Heart right ventricle (tissue), 16 donors: ENCODE data around the gene FAM98A. TPM values are rescaled to one million over a fixed set of nuclear protein-coding genes. Genes with fewer than 3 reads are reported as not detected.

Experiments used
- ATAC-seq, 8 donors: fragments of 200-7000 bp; cut with Tn5 transposase; one replicate each; pipeline ENCODE4 v1.9.1; 2020; ENCODE audit warnings: mild to moderate bottlenecking in 8 of 8, moderate library complexity in 8 of 8, moderate number of reproducible peaks in 1 of 8
- DNase-seq, 2 donors: peaks; one replicate each; pipeline ENCODE4 v3.0.0-alpha.2; 2020
- H3K27ac ChIP-seq, 10 donors: fragments of 200-600 bp; sonication (generic) in 2 of 10; one replicate each; pipeline versions ENCODE4 v1.5.0 to v1.8.0; 2020 to 2022; ENCODE audit warnings: mild to moderate bottlenecking in 3 of 10
- H3K27me3 ChIP-seq, 7 donors: fragments of 200-600 bp; one replicate each; pipeline ENCODE4 v1.8.0; 2021 to 2022; ENCODE audit warnings: mild to moderate bottlenecking in 2 of 7
- H3K36me3 ChIP-seq, 9 donors: fragments of 200-600 bp; sonication (generic) in 1 of 9; one replicate each; pipeline versions ENCODE4 v1.5.0 to v1.8.0; 2020 to 2022; ENCODE audit warnings: mild to moderate bottlenecking in 2 of 9
- H3K4me1 ChIP-seq, 9 donors: fragments of 200-600 bp; sonication (generic) in 1 of 9; one replicate each; pipeline versions ENCODE4 v1.5.0 to v1.8.0; 2020 to 2022; ENCODE audit warnings: mild to moderate bottlenecking in 4 of 9
- H3K4me3 ChIP-seq, 10 donors: fragments of 200-600 bp; sonication (generic) in 2 of 10; one replicate each; pipeline versions ENCODE4 v1.5.0 to v1.8.0; 2020 to 2022; ENCODE audit warnings: mild to moderate bottlenecking in 7 of 10, moderate library complexity in 2 of 10
- H3K9me3 ChIP-seq, 11 donors: fragments of 200-600 bp in 10 of 11; sonication (generic) in 2 of 11; one replicate each; pipeline versions ENCODE4 v1.5.0 to v1.8.0; 2013 to 2022; ENCODE audit warnings: mild to moderate bottlenecking in 2 of 11, control low read depth in 1 of 11, moderate library complexity in 1 of 11
- CTCF ChIP-seq, 9 donors: fragments of 200-600 bp; sonication (generic) in 2 of 9; IDR thresholded peaks; one replicate each; pipeline versions ENCODE4 v1.5.0 to v1.8.0; 2021 to 2022; ENCODE audit warnings: antibody characterized with exemption in 9 of 9, mild to moderate bottlenecking in 5 of 9, moderate library complexity in 1 of 9
- WGBS, 2 donors: extraction: QIAGEN DNeasy Blood & Tissue Kit; methylation state at CpG; one replicate each; pipeline ENCODE4 v1.1.7; 2013; ENCODE audit warnings: inconsistent platforms in 1 of 2; 5-methylcytosine and 5-hydroxymethylcytosine counted together
- intact Hi-C, 10 donors: fragments of 100-400 bp; cut with DNase I; formaldehyde crosslinking; loops; one replicate each; pipeline versions ENCODE4 v1.11.1 to v1.14.2; 2022
- polyA plus RNA-seq, 2 donors: library from polyadenylated mRNA; stranded (reverse); fragments of 200-250 nt; gene quantifications; one replicate each; pipeline ENCODE4 v1.2.3, GENCODE V29; 2013
- total RNA-seq, 10 donors: library from RNA; stranded (reverse); fragmentation: NEBNext Ultra II Directional in 3 of 10; extraction: Animal tissue kit (Norgen Biotek cat#: 25700) in 3 of 10; gene quantifications; one replicate each; pipeline versions ENCODE4 v1.2.1 to v1.2.4, GENCODE V29; 2021 to 2023
- donor health status: Arrhythmogenic right ventricular cardiomyopathy.
- donor health status: ischemic (EF 13 %, LVEDD 7.1; RV severe dilation, severe dysfunction).
- donor health status: healthy with polysubstance abuse.
- donor health status: DM: no; HTN: yes; CAD: no.
- donor health status: DM: no; HTN: no; CAD: no.
- donor health status: ischemic (EF 25% LVEDD 6.9; RV normal size, moderate dysfunction).
- donor health status: ischemic (EF 25% LVEDD 5.7; RV mildly dilated, moderate dysfunction).
- donor health status: healthy.
- donor health status: DM: yes; HTN: yes; CAD: no.
- donor health status: Ischemic cardiomyopathy.
- donor health status: ischemic (EF 35%, LVEDD 5.7; RV mildly dilated, moderate dysfunction).
- donor health status: nonischemic (EF 11% LVEDD 7.7; RV severe dilation, severe dysfunction).
- donor health status: DM: yes; HTN: yes; CAD: no.
- donor health status: PGD.
- donor health status: ischemic (EF 29% LVEDD 5.4; RV normal size, mild dysfunction).
- donor health status: nonischemic (EF 23%, LVEDD 6.1; RV moderate dilation, normal function).

FAM98A gene
- total and polyA plus RNA-seq, 12 donors, result 27.7 to 92.3 (median 68.5) TPM

DNA sequence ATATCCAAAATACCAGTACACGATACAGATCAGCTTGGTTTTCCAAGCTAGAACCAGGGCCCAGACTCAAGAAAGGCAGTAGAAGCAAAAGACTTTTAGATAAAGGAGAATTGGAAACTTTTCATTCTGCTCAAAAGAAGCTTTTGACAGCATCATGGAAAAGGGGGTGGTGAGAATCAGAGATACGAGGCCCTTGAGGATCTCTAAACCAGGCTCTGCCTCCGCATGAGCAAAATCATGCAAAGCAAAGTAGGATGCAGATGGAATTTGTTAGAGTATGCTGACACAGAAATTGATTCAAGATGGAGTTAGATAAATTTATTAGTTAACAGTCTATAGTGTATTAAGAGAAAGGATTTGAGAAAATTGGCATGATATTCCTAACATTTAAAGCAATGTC lies 39.8 kb downstream of the FAM98A start:
- 91 to 93% methylated on average over 3 of the region's 3 CpGs for WGBS, 2 donors

DNA sequence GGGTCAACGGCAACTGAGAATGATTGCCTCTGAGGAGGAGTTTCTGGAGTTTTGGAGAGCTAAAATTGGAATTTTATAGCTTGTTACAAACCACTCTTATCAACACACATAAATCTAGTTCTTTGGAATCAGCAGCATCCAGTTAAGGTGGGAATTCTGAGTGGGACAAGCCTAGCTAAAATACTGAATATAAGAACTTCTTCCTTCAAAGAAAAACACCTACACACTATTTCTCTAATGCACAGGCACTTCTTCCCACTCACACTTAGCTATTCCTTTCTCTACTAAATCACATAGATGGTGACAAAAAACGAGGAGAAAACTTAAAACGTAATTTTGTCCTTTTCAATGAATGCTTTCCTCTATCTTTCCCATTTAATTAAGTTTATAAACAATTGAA lies 43.4 kb downstream of the FAM98A start:
- intact Hi-C loops, result no loop called here
- H3K9me3 ChIP-seq, result no peaks in the 10 kb centered on the region
- H3K27ac ChIP-seq, result peak overlapping the region in 9 of 10 donors; percentile 50 to 87 (median 72)
- ATAC-seq (no peak), DNase-seq (no peak)
- H3K4me1 ChIP-seq, result peaks cover 3 to 48% (median 34%) of the 10 kb centered on the region in 9 donors
- H3K4me3 ChIP-seq, result no peak overlapping the region
- WGBS, 2 donors, result 65 to 68% methylated on average over 3 of the region's 3 CpGs
- H3K36me3 ChIP-seq, result peaks cover 0 to 64% (median 7%) of the 10 kb centered on the region in 9 donors
- H3K27me3 ChIP-seq, result no peaks in the 10 kb centered on the region
- no peak for TF ChIP-seq CTCF (IDR thresholded peaks at IDR 0.05)

More for the DNA sequence above, 39.8 kb downstream of the FAM98A start:
- DNase-seq (no peak), ATAC-seq (no peak)
- no peaks in the 10 kb centered on the region for H3K27me3 ChIP-seq
- H3K4me3 ChIP-seq, result no peak overlapping the region
- intact Hi-C loops, result no loop called here
- no peak overlapping the region for H3K27ac ChIP-seq
- H3K4me1 ChIP-seq, result peaks cover under 1 to 26% (median 19%) of the 10 kb centered on the region in 9 donors
- no peak for TF ChIP-seq CTCF (IDR thresholded peaks at IDR 0.05)
- H3K36me3 ChIP-seq, result peaks cover 0 to 68% (median 7%) of the 10 kb centered on the region in 9 donors
- no peaks in the 10 kb centered on the region for H3K9me3 ChIP-seq

- peak in 4 of 8 donors; percentile 13 to 49 (median 35) for ATAC-seq
- Histone ChIP-seq H3K27ac (peak overlapping the region in 3 of 10 donors; percentile 19 to 87 (median 52)), H3K4me1 (peaks cover 3 to 44% (median 32%) of the 10 kb centered on the region in 9 donors), H3K4me3 (no peak overlapping the region), H3K9me3 (no peaks in the 10 kb centered on the region), H3K27me3 (no peaks in the 10 kb centered on the region), H3K36me3 (peaks cover 0 to 60% (median 9%) of the 10 kb centered on the region in 9 donors)
- no peak for DNase-seq
- no peak for TF ChIP-seq CTCF (IDR thresholded peaks at IDR 0.05)
- WGBS, 2 donors, result 63 to 69% methylated on average over 1 of the region's 1 CpG
- intact Hi-C loops, result no loop called here
These were observed 46.2 kb downstream of the FAM98A start for GRCh38 chr2:33552758-33553461.

DNA sequence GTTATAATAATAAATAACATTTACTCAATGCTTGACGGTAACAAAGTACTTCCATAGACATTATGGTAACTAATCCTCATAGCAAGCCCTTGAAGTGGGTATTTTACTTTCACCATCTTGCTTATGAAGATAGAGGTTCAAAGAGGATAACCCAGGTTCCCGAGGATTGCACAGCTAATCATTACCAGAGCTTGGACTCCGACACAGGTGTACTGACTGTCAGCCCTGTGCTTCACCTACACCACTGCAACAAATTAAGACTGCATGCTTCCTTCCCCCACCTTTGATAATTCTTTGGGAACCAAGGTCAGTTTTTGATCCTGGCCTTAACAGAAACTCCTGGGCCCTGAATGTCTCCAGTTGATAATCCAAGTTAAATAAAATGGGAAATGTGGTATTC lies 48.9 kb downstream of the FAM98A start:
- Histone ChIP-seq H3K36me3 (peaks cover 0 to 83% (median 9%) of the 10 kb centered on the region in 9 donors), H3K27ac (no peak overlapping the region), H3K4me1 (peaks cover 3 to 35% (median 25%) of the 10 kb centered on the region in 9 donors), H3K9me3 (no peaks in the 10 kb centered on the region), H3K27me3 (no peaks in the 10 kb centered on the region), H3K4me3 (no peak overlapping the region)
- no peak for TF ChIP-seq CTCF (IDR thresholded peaks at IDR 0.05)
- intact Hi-C loops, result no loop called here
- ATAC-seq (no peak), DNase-seq (no peak)
- WGBS, 2 donors, result 95% methylated on average over 3 of the region's 3 CpGs
